Right ventricle myocardium inferior (tissue), 1 donor: Measurements from ENCODE around the gene FHIP2A. TPM values are rescaled to one million over a fixed set of nuclear protein-coding genes. Genes with fewer than 3 reads are reported as not detected.
"Not testable (repeated sequence)": the region's sequence is repeated elsewhere in the genome, so short reads cannot be mapped to it uniquely, and the experiment has no call there.

Source experiments
- ATAC-seq: fragments of 200-7000 bp; cut with Tn5 transposase; one replicate; pipeline ENCODE4 v1.9.1; 2020; ENCODE audit warnings: mild to moderate bottlenecking, moderate library complexity
- DNase-seq: peaks from one replicate; pipeline ENCODE4 v3.0.0; 2021; ENCODE audit errors: missing footprints
- intact Hi-C: fragments of 100-400 bp; cut with DNase I; formaldehyde crosslinking; loops from one replicate; pipeline ENCODE4 v1.11.0; 2022
- long read RNA-seq: library from polyadenylated mRNA; unstranded; transcript quantifications from one replicate; pipeline ENCODE4 v2.0.0, GENCODE V29; 2021
- total RNA-seq: library from RNA; stranded (reverse); fragmentation: NEBNext Ultra II Directional; extraction: Animal tissue kit (Norgen Biotek cat#: 25700); gene quantifications from one replicate; pipeline ENCODE4 v1.2.1, GENCODE V29; 2021
- donor health status: DM: no; HTN: yes; CAD: no; lungs with severe emphysema.

FHIP2A gene
- 25.2 TPM for total RNA-seq
- long read RNA-seq, full-length matches to known transcripts, result 5 of 24 reads
- long read RNA-seq, partial matches to known transcripts, result 0 of 24 reads
- long read RNA-seq, other reads (novel, unspliced or antisense), result 19 of 24 reads

- DNase-seq, result peak; percentile 93
- intact Hi-C loops, result loop anchor here (5.0 to 10.0 kb wide), 3 partner anchors 349 to 647 kb away; partner anchors contain the start of genes CCDC186 and TDRD1
- ATAC-seq, result peak; percentile 94
These were observed at the start of gene FHIP2A for GRCh38 chr10:114821293-114821914. Gene FHIP2A (plus strand): TSS chr10:114821780. CDS start chr10:114822079, 299 bp downstream.

- DNase-seq (no peak), ATAC-seq (no peak)
- intact Hi-C loops, result no loop called here
These were observed 48.9 kb upstream of the FHIP2A start for GRCh38 chr10:114772496-114773196.

- intact Hi-C loops, result no loop called here
- ATAC-seq (no peak), DNase-seq (no peak)
These were observed 48.4 kb upstream of the FHIP2A start for GRCh38 chr10:114773197-114773532.

- ATAC-seq, DNase-seq: not testable (repeated sequence)
- intact Hi-C loops, result loop anchor here (5.0 kb wide), 1 partner anchor 303 kb away; no protein-coding TSS in a partner anchor
These were observed 46.5 kb upstream of the FHIP2A start for GRCh38 chr10:114775082-114775481.

- no peak for ATAC-seq
- DNase-seq, result no peak
- intact Hi-C loops, result loop anchor here (5.0 kb wide), 1 partner anchor 305 kb away; no protein-coding TSS in a partner anchor
These were observed 44.2 kb upstream of the FHIP2A start for GRCh38 chr10:114777415-114777814.

- DNase-seq (no peak), ATAC-seq (no peak)
- intact Hi-C loops, result loop anchor here (5.0 to 10.0 kb wide), 3 partner anchors 148 to 475 kb away; no protein-coding TSS in a partner anchor
These were observed 41.6 kb upstream of the FHIP2A start for GRCh38 chr10:114779803-114780576.

- intact Hi-C loops, result loop anchor here (5.0 to 10.0 kb wide), 2 partner anchors 148 to 476 kb away; no protein-coding TSS in a partner anchor
- ATAC-seq (no peak), DNase-seq (no peak)
These were observed 40.9 kb upstream of the FHIP2A start for GRCh38 chr10:114780577-114781184.

- intact Hi-C loops, result loop anchor here (5.0 to 10.0 kb wide), 2 partner anchors 150 to 478 kb away; no protein-coding TSS in a partner anchor
- DNase-seq (no peak), ATAC-seq (no peak)
These were observed 38.9 kb upstream of the FHIP2A start for GRCh38 chr10:114782666-114783065.

GRCh38 chr10:114783686-114784085 lies 37.9 kb upstream of the FHIP2A start:
- intact Hi-C loops, result loop anchor here (2.0 to 10.0 kb wide), 3 partner anchors 151 to 479 kb away; no protein-coding TSS in a partner anchor
- DNase-seq (no peak), ATAC-seq (peak; percentile 57)

GRCh38 chr10:114786492-114786891 lies 35.1 kb upstream of the FHIP2A start:
- DNase-seq, result not testable (repeated sequence)
- intact Hi-C loops, result loop anchor here (10.0 kb wide), 1 partner anchor 482 kb away; no protein-coding TSS in a partner anchor
- ATAC-seq, result peak; percentile 72

GRCh38 chr10:114787131-114787530 lies 34.4 kb upstream of the FHIP2A start:
- not testable (repeated sequence) for DNase-seq, ATAC-seq
- intact Hi-C loops, result loop anchor here (10.0 kb wide), 1 partner anchor 482 kb away; no protein-coding TSS in a partner anchor

- ATAC-seq, result no peak
- no peak for DNase-seq
- intact Hi-C loops, result no loop called here
These were observed 29.8 kb upstream of the FHIP2A start for GRCh38 chr10:114791768-114792167.

- no peak for DNase-seq
- no peak for ATAC-seq
- intact Hi-C loops, result no loop called here
These were observed 26.5 kb upstream of the FHIP2A start for GRCh38 chr10:114795039-114795438.

- intact Hi-C loops, result no loop called here
- ATAC-seq (no peak), DNase-seq (no peak)
These were observed 21.2 kb upstream of the FHIP2A start for GRCh38 chr10:114800361-114800760.

GRCh38 chr10:114801411-114801813 lies 20.2 kb upstream of the FHIP2A start:
- ATAC-seq (peak; percentile 85), DNase-seq (no peak)
- intact Hi-C loops, result no loop called here

GRCh38 chr10:114802177-114802576 lies 19.4 kb upstream of the FHIP2A start:
- intact Hi-C loops, result no loop called here
- ATAC-seq, result no peak
- DNase-seq, result no peak

- no peak for ATAC-seq
- DNase-seq, result no peak
- intact Hi-C loops, result no loop called here
These were observed 14.8 kb upstream of the FHIP2A start for GRCh38 chr10:114806562-114807391.

- ATAC-seq, result no peak
- intact Hi-C loops, result no loop called here
These were observed 12.6 kb upstream of the FHIP2A start for GRCh38 chr10:114808982-114809381.

More at GRCh38 chr10:114808982-114809381, 12.6 kb upstream of the FHIP2A start:
- no peak for DNase-seq
